Subcutaneous adipose tissue (tissue), 4 donors: ENCODE data around the gene GRIK2. TPM values are rescaled to one million over a fixed set of nuclear protein-coding genes. Genes with fewer than 3 reads are reported as not detected.

Experiments
- total RNA-seq, 4 donors: library from RNA; depleted of rRNA; stranded (reverse); fragments of >200 nt; gene quantifications; one replicate each; pipeline ENCODE4 v1.1.0, GENCODE V29; 2016
- TF ChIP-seq, protein P1 (sequence below): fragments of 450-650 bp; IDR thresholded peaks from one replicate; pipeline ENCODE4 v1.5.1; 2016; ENCODE audit warnings: low read depth, mild to moderate bottlenecking, control low read depth, antibody characterized with exemption, moderate library complexity

The GRIK2 gene
- total RNA-seq, 4 donors from 2014 or later = 0.19 to 1.5 (median 0.81) TPM

DNA sequence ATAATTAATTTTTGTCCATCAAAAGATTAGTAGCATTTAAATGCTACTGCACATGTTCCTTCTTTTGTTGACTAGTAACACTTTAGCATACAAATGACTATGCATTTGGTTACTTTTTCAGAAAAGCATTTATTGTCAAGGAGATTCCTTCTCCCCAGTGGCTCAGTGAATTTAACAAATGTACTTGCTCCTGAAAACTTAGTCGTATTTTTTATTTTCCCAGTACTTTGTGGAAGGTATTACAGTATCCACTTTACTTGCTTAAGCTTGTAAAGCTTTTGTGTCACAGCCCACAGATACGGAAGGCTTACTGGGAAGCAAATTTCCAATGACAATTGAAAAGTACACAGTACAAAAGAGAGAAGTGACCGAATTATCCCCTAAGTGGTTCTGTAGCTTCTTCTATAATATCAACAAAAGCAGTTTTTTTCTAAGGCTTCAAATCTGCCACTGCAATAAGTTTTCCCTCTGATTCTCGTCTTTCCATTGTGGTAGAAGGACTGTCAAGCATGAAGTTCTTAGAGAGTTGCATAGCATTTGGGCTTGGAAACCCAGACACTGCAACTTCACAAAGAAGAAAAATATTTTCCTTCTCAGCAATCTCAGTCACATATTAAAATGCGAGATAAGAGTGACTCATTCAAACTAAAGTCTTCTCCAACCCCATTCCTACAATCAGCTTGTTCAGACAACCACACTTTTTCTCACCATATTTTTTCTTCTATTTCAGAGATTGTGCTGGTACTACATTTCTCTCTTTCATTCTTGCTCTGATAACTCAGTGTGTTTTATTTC is 431.2 kb downstream of the GRIK2 start:
- TF ChIP-seq, protein P1, sequence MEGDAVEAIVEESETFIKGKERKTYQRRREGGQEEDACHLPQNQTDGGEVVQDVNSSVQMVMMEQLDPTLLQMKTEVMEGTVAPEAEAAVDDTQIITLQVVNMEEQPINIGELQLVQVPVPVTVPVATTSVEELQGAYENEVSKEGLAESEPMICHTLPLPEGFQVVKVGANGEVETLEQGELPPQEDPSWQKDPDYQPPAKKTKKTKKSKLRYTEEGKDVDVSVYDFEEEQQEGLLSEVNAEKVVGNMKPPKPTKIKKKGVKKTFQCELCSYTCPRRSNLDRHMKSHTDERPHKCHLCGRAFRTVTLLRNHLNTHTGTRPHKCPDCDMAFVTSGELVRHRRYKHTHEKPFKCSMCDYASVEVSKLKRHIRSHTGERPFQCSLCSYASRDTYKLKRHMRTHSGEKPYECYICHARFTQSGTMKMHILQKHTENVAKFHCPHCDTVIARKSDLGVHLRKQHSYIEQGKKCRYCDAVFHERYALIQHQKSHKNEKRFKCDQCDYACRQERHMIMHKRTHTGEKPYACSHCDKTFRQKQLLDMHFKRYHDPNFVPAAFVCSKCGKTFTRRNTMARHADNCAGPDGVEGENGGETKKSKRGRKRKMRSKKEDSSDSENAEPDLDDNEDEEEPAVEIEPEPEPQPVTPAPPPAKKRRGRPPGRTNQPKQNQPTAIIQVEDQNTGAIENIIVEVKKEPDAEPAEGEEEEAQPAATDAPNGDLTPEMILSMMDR = no peak

DNA sequence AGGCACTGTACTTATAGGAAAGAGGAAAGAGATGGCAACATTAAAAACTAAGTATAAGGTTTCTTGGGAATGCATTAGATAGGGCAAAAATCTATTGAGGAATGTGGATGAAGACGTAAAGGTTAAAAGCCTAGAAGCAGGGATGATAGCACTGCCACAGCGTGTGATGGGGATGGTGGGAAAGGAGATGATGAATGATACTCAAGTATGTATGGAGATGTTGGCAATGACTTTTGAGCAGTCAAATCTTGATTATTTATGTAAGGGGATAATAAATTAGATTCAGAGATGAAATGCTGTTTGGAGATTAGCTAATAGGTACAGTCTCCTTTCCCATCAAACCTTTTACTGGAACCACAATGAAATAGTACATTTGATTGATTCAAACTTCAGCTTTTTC is 432.8 kb downstream of the GRIK2 start:
- TF ChIP-seq, protein P1 = no peak

DNA sequence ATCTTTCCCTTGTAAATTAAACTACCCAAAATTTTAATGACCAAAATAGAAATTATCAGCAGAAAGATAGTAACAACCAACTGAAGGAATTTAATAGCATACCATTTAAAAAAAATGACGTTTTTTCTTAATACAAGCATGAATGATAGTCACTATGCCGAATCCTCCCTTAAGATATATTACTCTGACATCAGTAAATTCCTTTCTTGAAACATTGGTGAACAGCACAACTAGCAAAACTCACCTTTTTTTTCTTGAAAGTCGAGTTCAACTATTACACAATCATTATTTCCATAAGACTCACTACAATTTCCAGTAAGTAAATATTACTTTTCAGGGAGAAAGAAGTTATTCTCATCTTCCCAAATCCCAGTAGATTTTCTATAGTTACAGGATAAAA is 433.2 kb downstream of the GRIK2 start:
- TF ChIP-seq, protein P1 = no peak

DNA sequence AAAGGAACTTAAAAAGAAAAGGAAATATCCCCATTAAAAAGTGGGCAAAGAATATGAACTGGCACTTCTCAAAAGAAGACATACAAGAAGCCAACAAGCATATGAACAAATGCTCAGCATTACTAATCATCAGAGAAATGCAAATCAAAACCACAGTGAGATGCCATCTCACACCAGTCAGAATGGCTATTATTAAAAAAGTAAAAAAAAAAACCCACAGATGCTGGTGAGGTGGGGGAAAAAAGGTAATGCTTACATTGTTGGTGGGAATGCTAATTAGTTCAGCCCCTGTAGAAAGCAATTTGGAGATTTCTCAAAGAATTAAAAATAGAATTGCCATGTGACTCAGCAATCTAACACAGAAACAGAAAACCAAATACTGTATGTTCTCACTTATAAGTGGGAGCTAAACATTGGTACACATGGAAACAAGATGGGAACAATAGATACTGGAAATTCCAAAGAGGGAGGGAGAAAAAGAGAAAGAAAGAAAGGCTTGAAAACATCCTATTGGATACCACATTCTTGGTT is 437.1 kb downstream of the GRIK2 start:
- TF ChIP-seq, protein P1 = no peak

DNA sequence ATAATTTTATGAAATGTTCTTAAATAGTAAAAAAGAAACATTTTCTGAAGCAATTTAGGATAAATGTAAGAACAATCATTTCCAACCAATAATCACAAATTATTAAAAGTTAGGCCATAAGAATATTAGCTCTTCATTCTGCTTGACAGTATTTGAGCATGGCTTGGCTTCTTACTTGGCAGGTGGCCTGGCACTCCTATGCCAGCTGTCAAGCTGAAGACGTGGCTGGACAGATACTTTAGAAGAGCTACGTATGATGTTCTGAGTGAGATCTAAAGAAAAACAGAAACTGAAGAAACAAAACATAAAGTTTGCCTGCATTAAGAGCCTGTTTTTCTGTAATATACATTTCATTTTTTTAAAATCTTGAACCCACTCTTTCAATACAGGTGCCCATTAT is 438.9 kb downstream of the GRIK2 start:
- TF ChIP-seq, protein P1 = no peak

DNA sequence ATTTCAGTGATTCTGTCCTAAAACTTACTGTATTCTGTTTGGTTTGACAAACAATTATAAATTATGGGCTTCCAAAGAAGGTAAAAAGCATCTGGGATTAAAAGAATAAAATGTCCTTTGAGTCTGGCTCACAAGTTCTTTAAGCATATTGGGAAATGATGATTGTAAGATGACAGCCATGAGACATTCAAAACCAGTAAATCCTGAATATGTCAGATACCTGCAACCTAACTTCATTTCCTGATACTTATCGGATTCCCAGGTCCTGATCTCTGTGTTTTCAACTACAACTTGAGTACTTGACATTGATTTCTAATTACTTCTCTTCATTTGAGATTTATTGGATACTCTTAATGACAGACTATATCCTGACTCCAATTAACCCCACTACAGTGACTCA is 446.6 kb downstream of the GRIK2 start:
- TF ChIP-seq, protein P1 = no peak

DNA sequence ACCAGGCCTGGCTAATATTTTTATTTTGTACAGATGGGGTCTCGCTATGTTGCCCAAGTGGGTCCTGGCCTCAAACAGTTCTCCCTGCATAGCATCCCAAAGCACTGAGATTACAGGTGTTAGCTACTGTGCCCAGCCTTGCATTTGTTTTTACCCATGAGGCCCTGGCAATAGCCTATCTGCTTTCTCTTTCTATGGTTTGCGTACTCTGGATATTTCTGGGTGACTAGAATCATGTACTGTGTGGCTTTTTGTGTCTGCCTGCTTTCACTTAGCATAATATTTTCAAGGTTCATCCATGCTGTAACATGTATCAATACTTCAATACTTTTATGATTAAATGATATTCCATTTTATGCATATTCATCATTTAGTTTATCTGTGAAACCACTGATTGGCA is 451.7 kb downstream of the GRIK2 start:
- TF ChIP-seq, protein P1 = no peak
